ENCODE data around the gene WIF1. TPM values are rescaled to one million over a fixed set of nuclear protein-coding genes. Genes with fewer than 3 reads are reported as not detected.

WIF1 gene
- total and polyA plus RNA-seq, 2 of the 4 experiments (the other 2 are of a cell fraction), result not detected

- CTCF ChIA-PET, result no interaction called here
- H3K9ac ChIP-seq (ENCODE audit: low read depth, low read length), result no peak overlapping the region
- no peak overlapping the region for H2AK9ac ChIP-seq (replicated peaks; ENCODE audit: low read depth, low read length, poor library complexity)
- no peak overlapping the region for H4K91ac ChIP-seq (ENCODE audit: insufficient read depth, low read depth, low read length)
- H2BK5ac ChIP-seq (ENCODE audit: low read depth, low read length, poor library complexity, severe bottlenecking), result no peak overlapping the region
- H3K4me2 ChIP-seq (ENCODE audit: low read depth, low read length), result no peak overlapping the region
- H4K5ac ChIP-seq (ENCODE audit: low read depth, low read length), result no peak overlapping the region
- H3K4ac ChIP-seq (ENCODE audit: low read depth, low read length), result no peak overlapping the region
- H2AFZ ChIP-seq (replicated peaks; ENCODE audit: low read length, poor library complexity), result no peak overlapping the region
- no peak overlapping the region for H3K56ac ChIP-seq (ENCODE audit: extremely low read depth, insufficient read depth, low read length)
- no peak overlapping the region for H2BK15ac ChIP-seq (ENCODE audit: low read depth, low read length)
- in situ Hi-C loops (cut with MboI; ENCODE audit: low sequenced_read_pairs) (no loop called here), dilution Hi-C loops (cut with HindIII; ENCODE audit: low sequenced_read_pairs, unreplicated experiment) (no loop called here), intact Hi-C loops (cut with micrococcal nuclease) (no loop called here)
- H3K9me3 ChIP-seq (ENCODE audit: control insufficient read depth, insufficient read depth, low read length), result no peaks in the 10 kb centered on the region
- H3K14ac ChIP-seq (replicated peaks; ENCODE audit: low read depth, low read length), result no peak overlapping the region
- H2BK120ac ChIP-seq (ENCODE audit: low read depth, low read length), result no peak overlapping the region
- H4K20me1 ChIP-seq (ENCODE audit: insufficient read depth, low read length), result no peaks in the 10 kb centered on the region
- H4K8ac ChIP-seq (ENCODE audit: low read depth in 2 of 2, low read length in 2 of 2), result no peak overlapping the region
- H2BK20ac ChIP-seq (ENCODE audit: low read depth, low read length), result no peak overlapping the region
- no peak overlapping the region for H3K18ac ChIP-seq (ENCODE audit: low read depth, low read length)
- POLR2A ChIA-PET (ENCODE audit: unreplicated experiment), result no interaction called here
- H3K27me3 ChIP-seq (ENCODE audit: control insufficient read depth, insufficient read depth, low read length), result peaks cover 13% of the 10 kb centered on the region
- no peak overlapping the region for H2AK5ac ChIP-seq (ENCODE audit: low read depth, low read length)
- ATAC-seq (ENCODE audit: low read depth), result no peak
- TF ChIP-seq RCOR1 (IDR thresholded peaks at IDR 0.05; ENCODE audit: insufficient replicate concordance, low read length) (no peak), CTCF (conservative IDR thresholded peaks at IDR 0.05; ENCODE audit: low read depth, low read length) (no peak), NFE2L2 (IDR thresholded peaks at IDR 0.05; ENCODE audit: low read depth, low read length) (no peak)
- DNase-seq, result no peak
- no peak overlapping the region for H3K27ac ChIP-seq (ENCODE audit: insufficient read depth, low read length)
- no peaks in the 10 kb centered on the region for H3K79me1 ChIP-seq (ENCODE audit: low read depth in 1 of 2, low read length in 2 of 2)
- 60% methylated on average over 2 of the region's 3 CpGs; no CpG with 5 or more reads in 1 of the 2 experiments for WGBS, 2 experiments (ENCODE audit: extremely low coverage in 2 of 2, insufficient read length in 1 of 2)
- no TSS peak for BruUV-seq (replicated peaks)
- H3K4me1 ChIP-seq (ENCODE audit: control insufficient read depth, insufficient read depth, low read length), result no peaks in the 10 kb centered on the region
- H3K4me3 ChIP-seq (ENCODE audit: insufficient read depth, low read depth, low read length), result no peak overlapping the region
- H3K36me3 ChIP-seq (ENCODE audit: control insufficient read depth, insufficient read depth, low read length), result no peaks in the 10 kb centered on the region
- no peak overlapping the region for H3K23ac ChIP-seq (ENCODE audit: low read depth, low read length)
- H3K9me1 ChIP-seq (ENCODE audit: insufficient read depth, low read length), result no peaks in the 10 kb centered on the region
These were observed 21.9 kb downstream of the WIF1 start for GRCh38 chr12:65099182-65099581.

Data from IMR-90 (cell line).